ENCODE measurements around the gene PHB1. TPM values are rescaled to one million over a fixed set of nuclear protein-coding genes. Genes with fewer than 3 reads are reported as not detected.

The PHB1 gene
- total RNA-seq, 4 donors from 2014 or later: 68.0 to 100 (median 85.1) TPM

GRCh38 chr17:49447628-49448302, 33.1 kb upstream of the PHB1 start:
- no peak for TF ChIP-seq CTCF (IDR thresholded peaks at IDR 0.05; ENCODE audit: low read depth)

GRCh38 chr17:49445591-49445990, 30.9 kb upstream of the PHB1 start:
- TF ChIP-seq CTCF (IDR thresholded peaks at IDR 0.05; ENCODE audit: low read depth): no peak

GRCh38 chr17:49444384-49444783, 29.7 kb upstream of the PHB1 start:
- TF ChIP-seq CTCF (IDR thresholded peaks at IDR 0.05; ENCODE audit: low read depth): no peak

DNA sequence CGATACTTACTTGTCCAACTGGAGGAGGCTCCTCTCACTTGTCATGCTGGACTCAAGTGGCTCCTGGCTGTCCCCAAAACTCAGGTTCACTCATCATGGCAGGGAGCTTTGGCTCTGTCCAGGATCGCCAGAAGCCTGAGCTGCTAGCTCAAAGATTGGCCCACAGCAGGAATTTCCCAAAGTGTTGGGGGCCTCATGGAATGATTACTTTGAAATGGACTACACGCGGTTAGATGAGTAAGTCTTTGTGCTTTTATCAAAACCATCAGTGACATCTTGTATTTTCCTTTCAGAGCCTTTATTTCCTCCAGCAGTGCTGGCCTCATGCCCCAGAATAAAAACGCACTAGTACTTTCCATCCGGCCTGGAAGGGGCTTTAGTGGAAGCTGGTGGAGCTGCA, 29.2 kb upstream of the PHB1 start:
- no peak for TF ChIP-seq CTCF (IDR thresholded peaks at IDR 0.05; ENCODE audit: low read depth)

DNA sequence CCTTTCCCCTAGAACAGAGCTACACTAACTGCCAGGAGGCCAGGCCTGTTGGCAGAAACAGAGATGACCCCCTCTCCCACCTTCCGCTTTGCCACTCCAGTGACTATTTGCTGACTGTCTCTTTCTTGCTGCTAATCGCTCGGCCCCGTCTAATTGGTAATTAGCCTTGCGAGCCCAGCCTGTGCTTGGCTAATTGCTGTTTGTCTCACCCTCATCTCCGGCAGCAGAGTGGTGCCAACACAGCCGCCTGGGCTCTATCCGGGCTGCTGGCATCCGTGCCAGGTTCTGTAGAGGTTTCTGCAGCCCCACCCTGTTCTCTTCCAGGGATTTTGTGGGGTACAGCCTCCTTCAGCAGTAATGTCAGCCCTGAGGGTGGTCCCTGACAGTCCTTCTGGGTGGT, 27.4 kb upstream of the PHB1 start:
- TF ChIP-seq CTCF (IDR thresholded peaks at IDR 0.05; ENCODE audit: low read depth): no peak

- no peak for TF ChIP-seq CTCF (IDR thresholded peaks at IDR 0.05; ENCODE audit: low read depth)
Observed at GRCh38 chr17:49441578-49441977, 26.9 kb upstream of the PHB1 start.

DNA sequence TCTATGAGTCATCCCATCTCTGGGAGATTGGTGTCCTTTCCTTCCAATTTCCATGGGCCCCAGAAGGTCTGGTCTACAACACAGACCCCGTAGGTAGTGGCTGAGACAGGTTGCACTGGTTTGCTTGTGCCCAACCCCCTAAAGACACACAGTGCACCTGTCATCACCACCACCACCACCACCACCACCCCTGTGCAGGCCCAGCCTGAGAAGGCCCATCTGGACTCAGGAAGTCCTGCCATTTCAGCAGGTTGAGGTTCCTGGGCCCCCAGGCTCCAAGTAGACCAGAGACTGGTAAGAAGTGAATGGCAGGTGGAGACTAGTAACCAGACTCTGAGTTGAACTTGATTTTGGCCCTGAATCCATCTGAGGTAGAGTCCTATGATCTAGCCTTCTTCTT, 25.9 kb upstream of the PHB1 start:
- no peak for TF ChIP-seq CTCF (IDR thresholded peaks at IDR 0.05; ENCODE audit: low read depth)

Data from subcutaneous adipose tissue (tissue), 4 donors.